PFSK-1 (cell line): ENCODE data around the gene TBC1D22B.

Source experiments
- POLR2AphosphoS5 ChIP-seq: IDR thresholded peaks from 2 replicates; pipeline ENCODE4 v1.6.1; 2012; ENCODE audit warnings: low read depth, mild to moderate bottlenecking, control low read depth, low read length, moderate library complexity
- SIN3A ChIP-seq: IDR thresholded peaks from 2 replicates; pipeline ENCODE4 v1.6.1; 2012; ENCODE audit warnings: mild to moderate bottlenecking, low read length, moderate library complexity, borderline replicate concordance; ENCODE audit not compliant: insufficient read depth
- TF ChIP-seq, protein P1 (sequence below), 2 experiments: IDR thresholded peaks; 2 replicates each; pipeline versions ENCODE4 v1.6.1 to v1.8.0; 2011 to 2012; ENCODE audit warnings: low read depth in 2 of 2, low read length in 2 of 2, control low read depth in 1 of 2, inconsistent platforms in 1 of 2, mild to moderate bottlenecking in 1 of 2, moderate library complexity in 1 of 2; ENCODE audit not compliant: insufficient read depth in 1 of 2

DNA sequence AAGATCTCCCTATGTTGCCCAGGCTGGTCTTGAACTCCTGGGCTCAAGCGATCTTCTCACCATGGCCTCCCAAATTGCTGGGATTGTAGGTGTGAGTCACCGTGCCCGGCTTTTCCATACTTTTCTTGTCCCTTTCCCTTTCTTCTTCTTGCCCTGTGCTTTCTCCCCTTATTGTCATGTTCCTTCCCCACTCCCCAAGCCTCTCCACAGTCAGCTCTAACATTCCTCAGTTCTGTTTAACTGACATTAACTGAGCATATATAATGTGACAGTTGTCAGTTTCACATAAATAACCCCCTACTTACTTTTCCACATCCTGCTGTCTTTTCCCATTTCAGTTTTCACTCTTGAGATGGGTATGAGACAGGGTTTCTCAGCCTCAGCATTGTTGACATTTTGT is 86.7 kb downstream of the TBC1D22B start:
- no peak for TF ChIP-seq POLR2AphosphoS5
- TF ChIP-seq, protein P1, sequence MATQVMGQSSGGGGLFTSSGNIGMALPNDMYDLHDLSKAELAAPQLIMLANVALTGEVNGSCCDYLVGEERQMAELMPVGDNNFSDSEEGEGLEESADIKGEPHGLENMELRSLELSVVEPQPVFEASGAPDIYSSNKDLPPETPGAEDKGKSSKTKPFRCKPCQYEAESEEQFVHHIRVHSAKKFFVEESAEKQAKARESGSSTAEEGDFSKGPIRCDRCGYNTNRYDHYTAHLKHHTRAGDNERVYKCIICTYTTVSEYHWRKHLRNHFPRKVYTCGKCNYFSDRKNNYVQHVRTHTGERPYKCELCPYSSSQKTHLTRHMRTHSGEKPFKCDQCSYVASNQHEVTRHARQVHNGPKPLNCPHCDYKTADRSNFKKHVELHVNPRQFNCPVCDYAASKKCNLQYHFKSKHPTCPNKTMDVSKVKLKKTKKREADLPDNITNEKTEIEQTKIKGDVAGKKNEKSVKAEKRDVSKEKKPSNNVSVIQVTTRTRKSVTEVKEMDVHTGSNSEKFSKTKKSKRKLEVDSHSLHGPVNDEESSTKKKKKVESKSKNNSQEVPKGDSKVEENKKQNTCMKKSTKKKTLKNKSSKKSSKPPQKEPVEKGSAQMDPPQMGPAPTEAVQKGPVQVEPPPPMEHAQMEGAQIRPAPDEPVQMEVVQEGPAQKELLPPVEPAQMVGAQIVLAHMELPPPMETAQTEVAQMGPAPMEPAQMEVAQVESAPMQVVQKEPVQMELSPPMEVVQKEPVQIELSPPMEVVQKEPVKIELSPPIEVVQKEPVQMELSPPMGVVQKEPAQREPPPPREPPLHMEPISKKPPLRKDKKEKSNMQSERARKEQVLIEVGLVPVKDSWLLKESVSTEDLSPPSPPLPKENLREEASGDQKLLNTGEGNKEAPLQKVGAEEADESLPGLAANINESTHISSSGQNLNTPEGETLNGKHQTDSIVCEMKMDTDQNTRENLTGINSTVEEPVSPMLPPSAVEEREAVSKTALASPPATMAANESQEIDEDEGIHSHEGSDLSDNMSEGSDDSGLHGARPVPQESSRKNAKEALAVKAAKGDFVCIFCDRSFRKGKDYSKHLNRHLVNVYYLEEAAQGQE (IDR thresholded peaks at IDR 0.05; ENCODE audit: insufficient read depth in 1 of 2, low read depth in 2 of 2, low read length in 2 of 2): no peak
- TF ChIP-seq SIN3A: no peak
